CD14-positive monocyte (primary cell): ENCODE results near the gene LSP1. TPM values are rescaled to one million over a fixed set of nuclear protein-coding genes. Genes with fewer than 3 reads are reported as not detected.
A peak's percentile ranks its signal among the peaks of the same experiment; 100 is the strongest.

Experiments used
- DNase-seq, 3 donors: peaks; one replicate each; pipeline ENCODE4 v3.0.0-alpha.2; 2011 to 2022
- H2AFZ ChIP-seq: 2 replicates; pipeline ENCODE4 v1.6.0; 2012; ENCODE audit warnings: mild to moderate bottlenecking, low read depth, low read length, inconsistent platforms; ENCODE audit not compliant: insufficient read depth, poor library complexity, severe bottlenecking
- H3K27ac ChIP-seq, 2 donors: 1 replicate in 1 of 2; 2 replicates in 1 of 2; pipeline ENCODE4 v1.5.1; 2012 to 2013; ENCODE audit warnings: low read length in 2 of 2, control low read depth in 1 of 2, inconsistent platforms in 1 of 2, low read depth in 1 of 2, mild to moderate bottlenecking in 1 of 2
- H3K27me3 ChIP-seq, 2 donors: one replicate each; pipeline versions ENCODE4 v1.6.0 to v1.6.1; 2011 to 2013; ENCODE audit warnings: low read length in 2 of 2; ENCODE audit not compliant: control insufficient read depth in 2 of 2, insufficient read depth in 2 of 2
- H3K36me3 ChIP-seq, 2 donors: replicated peaks in 1 of 2; 1 replicate in 1 of 2; 2 replicates in 1 of 2; pipeline versions ENCODE4 v1.5.1 to v1.6.1; 2012 to 2013; ENCODE audit warnings: low read length in 2 of 2, control low read depth in 1 of 2, inconsistent platforms in 1 of 2, mild to moderate bottlenecking in 1 of 2; ENCODE audit not compliant: insufficient read depth in 2 of 2, control insufficient read depth in 1 of 2
- H3K4me1 ChIP-seq, 2 donors: 1 replicate in 1 of 2; 2 replicates in 1 of 2; pipeline versions ENCODE4 v1.5.1 to v1.6.1; 2012 to 2013; ENCODE audit warnings: low read length in 2 of 2, control low read depth in 1 of 2, inconsistent platforms in 1 of 2, mild to moderate bottlenecking in 1 of 2, moderate library complexity in 1 of 2; ENCODE audit not compliant: insufficient read depth in 2 of 2, control insufficient read depth in 1 of 2
- H3K4me2 ChIP-seq: replicated peaks from 2 replicates; pipeline ENCODE3; 2012; ENCODE audit warnings: low read length, moderate library complexity, mild to moderate bottlenecking; ENCODE audit not compliant: poor library complexity, severe bottlenecking; ENCODE audit errors: extremely low read depth
- H3K4me3 ChIP-seq, 3 experiments: fragments of 200-600 bp in 1 of 3; sonication (generic) in 1 of 3; replicated peaks in 1 of 3; 1 replicate in 2 of 3; 2 replicates in 1 of 3; pipeline ENCODE4 v1.5.1; 2011 to 2013; ENCODE audit warnings: low read length in 3 of 3, mild to moderate bottlenecking in 3 of 3, control low read depth in 2 of 3, low read depth in 2 of 3, inconsistent platforms in 1 of 3, moderate library complexity in 1 of 3
- H3K79me2 ChIP-seq: 2 replicates; pipeline ENCODE4 v1.6.0; 2012; ENCODE audit warnings: mild to moderate bottlenecking, control low read depth, inconsistent platforms, low read length, moderate library complexity; ENCODE audit not compliant: insufficient read depth
- H3K9ac ChIP-seq: 2 replicates; pipeline ENCODE4 v1.6.0; 2017; ENCODE audit warnings: low read length, mild to moderate bottlenecking; ENCODE audit not compliant: insufficient read depth, poor library complexity, severe bottlenecking
- H3K9me3 ChIP-seq, 2 donors: replicated peaks in 1 of 2; 1 replicate in 1 of 2; 2 replicates in 1 of 2; pipeline versions ENCODE4 v1.5.1 to v1.6.1; 2012 to 2013; ENCODE audit warnings: low read length in 2 of 2, control low read depth in 1 of 2; ENCODE audit not compliant: control insufficient read depth in 1 of 2, insufficient read depth in 1 of 2
- H4K20me1 ChIP-seq: 2 replicates; pipeline ENCODE4 v1.6.0; 2012; ENCODE audit warnings: mild to moderate bottlenecking, low read length, control low read depth, moderate library complexity; ENCODE audit not compliant: insufficient read depth
- H3K27ac Mint-ChIP-seq, 7 donors: one replicate each; pipeline ENCODE4 v1.8.0; 2020; ENCODE audit warnings: mild to moderate bottlenecking in 7 of 7, mixed read lengths in 7 of 7, moderate library complexity in 6 of 7, inconsistent platforms in 2 of 7
- H3K27me3 Mint-ChIP-seq, 3 donors: one replicate each; pipeline ENCODE4 v1.8.0; 2021 to 2022; ENCODE audit warnings: low read depth in 3 of 3, mild to moderate bottlenecking in 3 of 3, mixed read lengths in 3 of 3, moderate library complexity in 3 of 3, inconsistent platforms in 1 of 3
- H3K36me3 Mint-ChIP-seq, 2 donors: one replicate each; pipeline ENCODE4 v1.8.0; 2020; ENCODE audit warnings: mixed read lengths in 2 of 2, inconsistent platforms in 1 of 2, mild to moderate bottlenecking in 1 of 2
- H3K4me1 Mint-ChIP-seq: one replicate; pipeline ENCODE4 v1.8.0; 2020; ENCODE audit warnings: mild to moderate bottlenecking, mixed read lengths
- H3K4me3 Mint-ChIP-seq, 2 donors: one replicate each; pipeline ENCODE4 v1.8.0; 2020; ENCODE audit warnings: mild to moderate bottlenecking in 2 of 2, mixed read lengths in 2 of 2, moderate library complexity in 1 of 2
- H3K9me3 Mint-ChIP-seq, 7 donors: one replicate each; pipeline ENCODE4 v1.8.0; 2020 to 2022; ENCODE audit warnings: mixed read lengths in 7 of 7, mild to moderate bottlenecking in 6 of 7, moderate library complexity in 6 of 7, inconsistent platforms in 2 of 7
- CTCF ChIP-seq: fragments of 200-600 bp; IDR thresholded peaks from one replicate; pipeline ENCODE4 v1.8.0; 2022; ENCODE audit warnings: antibody characterized with exemption, mild to moderate bottlenecking
- WGBS: methylation state at CpG from one replicate; pipeline ENCODE4 v1.1.5; 2013; ENCODE audit warnings: missing lambda C conversion rate; ENCODE audit not compliant: insufficient coverage; 5-methylcytosine and 5-hydroxymethylcytosine counted together
- intact Hi-C, 2 donors: fragments of 100-400 bp; cut with micrococcal nuclease; formaldehyde crosslinking; loops; one replicate each; pipeline versions ENCODE4 v1.15.0 to v1.15.1; 2023
- polyA plus RNA-seq, 3 donors: library from polyadenylated mRNA; depleted of rRNA in 1 of 3; unstranded in 2 of 3; stranded (reverse) in 1 of 3; fragments of 300-500 nt in 2 of 3; fragments of >200 nt in 1 of 3; fragmentation: Illumina TruSeq in 2 of 3; gene quantifications; 1 replicate in 2 of 3; 2 replicates in 1 of 3; pipeline ENCODE4 v1.2.3, GENCODE V29; 2012 to 2021

The LSP1 gene
- polyA plus RNA-seq, 3 donors = 387 to 646 (median 542) TPM

GRCh38 chr11:1887451-1888346, 34.8 kb downstream of the LSP1 start:
- peaks cover 3 to 5% of the 10 kb centered on the region in 2 donors for H3K36me3 Mint-ChIP-seq
- H3K4me1 Mint-ChIP-seq = peaks cover 19% of the 10 kb centered on the region
- peaks cover 18 to 52% (median 24%) of the 10 kb centered on the region in 3 donors for H3K27me3 Mint-ChIP-seq

More at GRCh38 chr11:1887451-1888346, 34.8 kb downstream of the LSP1 start:
- Histone ChIP-seq H3K4me1 (peaks cover 36 to 44% of the 10 kb centered on the region in 2 donors), H3K36me3 (peaks cover 70% of the 10 kb centered on the region in 2 donors), H3K4me2 (no peak overlapping the region), H3K27ac (no peak overlapping the region), H3K9me3 (no peaks in the 10 kb centered on the region), H3K27me3 (peaks cover 0 to 26% of the 10 kb centered on the region in 2 donors), H3K79me2 (no peaks in the 10 kb centered on the region), H3K9ac (no peak overlapping the region), H2AFZ (no peak overlapping the region), H3K4me3 (no peak overlapping the region), H4K20me1 (peaks cover 100% of the 10 kb centered on the region)
- Mint-ChIP-seq H3K27ac (peak overlapping the region in 1 of 7 donors; percentile 45), H3K4me3 (peak overlapping the region in 1 of 2 donors; percentile 82), H3K9me3 (peaks cover 2 to 23% (median 7%) of the 10 kb centered on the region in 7 donors)
- 56% methylated on average over 11 of the region's 11 CpGs for WGBS
- intact Hi-C loops = loop anchor here (2.0 to 10.0 kb wide), 3 partner anchors 15 to 267 kb away; partner anchors contain the start of gene KRTAP5-6 (in 1 of the 2)
- TF ChIP-seq CTCF = no peak
- no peak for DNase-seq
